Right lung (tissue), 5 donors: ENCODE measurements around the gene RALB. TPM values are rescaled to one million over a fixed set of nuclear protein-coding genes. Genes with fewer than 3 reads are reported as not detected.
A peak's percentile ranks its signal among the peaks of the same experiment; 100 is the strongest.

Experiments
- DNase-seq, 2 donors: peaks; one replicate each; pipeline ENCODE4 v3.0.0-alpha.2; 2013
- polyA plus RNA-seq, 5 donors: library from polyadenylated mRNA; unstranded; fragments of 120-200 nt; gene quantifications; one replicate each; pipeline versions ENCODE4 v1.2.1 to v1.2.3, GENCODE V29; 2013; ENCODE audit warnings: inconsistent platforms in 1 of 5, low replicate concordance in 1 of 5; ENCODE audit not compliant: insufficient read length in 5 of 5, insufficient read depth in 1 of 5

Gene RALB
- polyA plus RNA-seq, 5 donors: 112 to 130 (median 115) TPM

GRCh38 chr2:120239488-120240287 lies 13.0 kb upstream of the RALB start:
- peak; percentile 54 for DNase-seq

GRCh38 chr2:120240901-120241429 lies 11.7 kb upstream of the RALB start:
- no peak for DNase-seq

GRCh38 chr2:120241684-120242083 lies 11.0 kb upstream of the RALB start:
- no peak for DNase-seq

- DNase-seq: no peak
Observed at GRCh38 chr2:120243211-120243610, 9.4 kb upstream of the RALB start.

GRCh38 chr2:120243875-120244553 lies 8.6 kb upstream of the RALB start:
- no peak for DNase-seq

- DNase-seq: no peak
Observed at GRCh38 chr2:120244656-120245519, 7.8 kb upstream of the RALB start.

- no peak for DNase-seq
Observed at GRCh38 chr2:120245520-120246332, 6.9 kb upstream of the RALB start.

- DNase-seq: no peak
Observed at GRCh38 chr2:120246546-120247300, 5.9 kb upstream of the RALB start.

GRCh38 chr2:120247851-120248250 lies 4.8 kb upstream of the RALB start:
- no peak for DNase-seq

GRCh38 chr2:120250640-120251039 lies 2.0 kb upstream of the RALB start:
- DNase-seq: no peak

- DNase-seq: no peak
Observed at GRCh38 chr2:120251078-120251477, 1.6 kb upstream of the RALB start.

GRCh38 chr2:120251880-120252224 lies 800 bp upstream of the RALB start:
- DNase-seq: no peak

GRCh38 chr2:120253021-120253882 lies 600 bp downstream of the RALB start:
- peak; percentile 67 to 78 for DNase-seq

- DNase-seq: no peak
Observed at GRCh38 chr2:120254178-120254577, 1.5 kb downstream of the RALB start.

- no peak for DNase-seq
Observed at GRCh38 chr2:120255071-120255470, 2.4 kb downstream of the RALB start.

- DNase-seq: no peak
Observed at GRCh38 chr2:120255986-120256650, 3.5 kb downstream of the RALB start.

GRCh38 chr2:120256651-120257000 lies 4.0 kb downstream of the RALB start:
- no peak for DNase-seq

GRCh38 chr2:120257522-120257921 lies 4.9 kb downstream of the RALB start:
- no peak for DNase-seq

- no peak for DNase-seq
Observed at GRCh38 chr2:120258196-120258595, 5.5 kb downstream of the RALB start.
